CD14-positive monocyte (primary cell): ENCODE measurements around the gene POLR1F. TPM values are rescaled to one million over a fixed set of nuclear protein-coding genes. Genes with fewer than 3 reads are reported as not detected.

Experiments
- DNase-seq, 3 donors: peaks; one replicate each; pipeline ENCODE4 v3.0.0-alpha.2; 2011 to 2022
- H2AFZ ChIP-seq: 2 replicates; pipeline ENCODE4 v1.6.0; 2012; ENCODE audit warnings: mild to moderate bottlenecking, low read depth, low read length, inconsistent platforms; ENCODE audit not compliant: insufficient read depth, poor library complexity, severe bottlenecking
- H3K27ac ChIP-seq, 2 donors: 1 replicate in 1 of 2; 2 replicates in 1 of 2; pipeline ENCODE4 v1.5.1; 2012 to 2013; ENCODE audit warnings: low read length in 2 of 2, control low read depth in 1 of 2, inconsistent platforms in 1 of 2, low read depth in 1 of 2, mild to moderate bottlenecking in 1 of 2
- H3K27me3 ChIP-seq, 2 donors: one replicate each; pipeline versions ENCODE4 v1.6.0 to v1.6.1; 2011 to 2013; ENCODE audit warnings: low read length in 2 of 2; ENCODE audit not compliant: control insufficient read depth in 2 of 2, insufficient read depth in 2 of 2
- H3K36me3 ChIP-seq, 2 donors: replicated peaks in 1 of 2; 1 replicate in 1 of 2; 2 replicates in 1 of 2; pipeline versions ENCODE4 v1.5.1 to v1.6.1; 2012 to 2013; ENCODE audit warnings: low read length in 2 of 2, control low read depth in 1 of 2, inconsistent platforms in 1 of 2, mild to moderate bottlenecking in 1 of 2; ENCODE audit not compliant: insufficient read depth in 2 of 2, control insufficient read depth in 1 of 2
- H3K4me1 ChIP-seq, 2 donors: 1 replicate in 1 of 2; 2 replicates in 1 of 2; pipeline versions ENCODE4 v1.5.1 to v1.6.1; 2012 to 2013; ENCODE audit warnings: low read length in 2 of 2, control low read depth in 1 of 2, inconsistent platforms in 1 of 2, mild to moderate bottlenecking in 1 of 2, moderate library complexity in 1 of 2; ENCODE audit not compliant: insufficient read depth in 2 of 2, control insufficient read depth in 1 of 2
- H3K4me2 ChIP-seq: replicated peaks from 2 replicates; pipeline ENCODE3; 2012; ENCODE audit warnings: low read length, moderate library complexity, mild to moderate bottlenecking; ENCODE audit not compliant: poor library complexity, severe bottlenecking; ENCODE audit errors: extremely low read depth
- H3K4me3 ChIP-seq, 3 experiments: fragments of 200-600 bp in 1 of 3; sonication (generic) in 1 of 3; replicated peaks in 1 of 3; 1 replicate in 2 of 3; 2 replicates in 1 of 3; pipeline ENCODE4 v1.5.1; 2011 to 2013; ENCODE audit warnings: low read length in 3 of 3, mild to moderate bottlenecking in 3 of 3, control low read depth in 2 of 3, low read depth in 2 of 3, inconsistent platforms in 1 of 3, moderate library complexity in 1 of 3
- H3K79me2 ChIP-seq: 2 replicates; pipeline ENCODE4 v1.6.0; 2012; ENCODE audit warnings: mild to moderate bottlenecking, control low read depth, inconsistent platforms, low read length, moderate library complexity; ENCODE audit not compliant: insufficient read depth
- H3K9ac ChIP-seq: 2 replicates; pipeline ENCODE4 v1.6.0; 2017; ENCODE audit warnings: low read length, mild to moderate bottlenecking; ENCODE audit not compliant: insufficient read depth, poor library complexity, severe bottlenecking
- H3K9me3 ChIP-seq, 2 donors: replicated peaks in 1 of 2; 1 replicate in 1 of 2; 2 replicates in 1 of 2; pipeline versions ENCODE4 v1.5.1 to v1.6.1; 2012 to 2013; ENCODE audit warnings: low read length in 2 of 2, control low read depth in 1 of 2; ENCODE audit not compliant: control insufficient read depth in 1 of 2, insufficient read depth in 1 of 2
- H4K20me1 ChIP-seq: 2 replicates; pipeline ENCODE4 v1.6.0; 2012; ENCODE audit warnings: mild to moderate bottlenecking, low read length, control low read depth, moderate library complexity; ENCODE audit not compliant: insufficient read depth
- H3K27ac Mint-ChIP-seq, 7 donors: one replicate each; pipeline ENCODE4 v1.8.0; 2020; ENCODE audit warnings: mild to moderate bottlenecking in 7 of 7, mixed read lengths in 7 of 7, moderate library complexity in 6 of 7, inconsistent platforms in 2 of 7
- H3K27me3 Mint-ChIP-seq, 3 donors: one replicate each; pipeline ENCODE4 v1.8.0; 2021 to 2022; ENCODE audit warnings: low read depth in 3 of 3, mild to moderate bottlenecking in 3 of 3, mixed read lengths in 3 of 3, moderate library complexity in 3 of 3, inconsistent platforms in 1 of 3
- H3K36me3 Mint-ChIP-seq, 2 donors: one replicate each; pipeline ENCODE4 v1.8.0; 2020; ENCODE audit warnings: mixed read lengths in 2 of 2, inconsistent platforms in 1 of 2, mild to moderate bottlenecking in 1 of 2
- H3K4me1 Mint-ChIP-seq: one replicate; pipeline ENCODE4 v1.8.0; 2020; ENCODE audit warnings: mild to moderate bottlenecking, mixed read lengths
- H3K4me3 Mint-ChIP-seq, 2 donors: one replicate each; pipeline ENCODE4 v1.8.0; 2020; ENCODE audit warnings: mild to moderate bottlenecking in 2 of 2, mixed read lengths in 2 of 2, moderate library complexity in 1 of 2
- H3K9me3 Mint-ChIP-seq, 7 donors: one replicate each; pipeline ENCODE4 v1.8.0; 2020 to 2022; ENCODE audit warnings: mixed read lengths in 7 of 7, mild to moderate bottlenecking in 6 of 7, moderate library complexity in 6 of 7, inconsistent platforms in 2 of 7
- WGBS: methylation state at CpG from one replicate; pipeline ENCODE4 v1.1.5; 2013; ENCODE audit warnings: missing lambda C conversion rate; ENCODE audit not compliant: insufficient coverage; 5-methylcytosine and 5-hydroxymethylcytosine counted together
- intact Hi-C, 2 donors: fragments of 100-400 bp; cut with micrococcal nuclease; formaldehyde crosslinking; loops; one replicate each; pipeline versions ENCODE4 v1.15.0 to v1.15.1; 2023
- polyA plus RNA-seq, 3 donors: library from polyadenylated mRNA; depleted of rRNA in 1 of 3; unstranded in 2 of 3; stranded (reverse) in 1 of 3; fragments of 300-500 nt in 2 of 3; fragments of >200 nt in 1 of 3; fragmentation: Illumina TruSeq in 2 of 3; gene quantifications; 1 replicate in 2 of 3; 2 replicates in 1 of 3; pipeline ENCODE4 v1.2.3, GENCODE V29; 2012 to 2021
- TF ChIP-seq, protein P1 (sequence below): fragments of 200-600 bp; IDR thresholded peaks from one replicate; pipeline ENCODE4 v1.8.0; 2022; ENCODE audit warnings: antibody characterized with exemption, mild to moderate bottlenecking

POLR1F gene
- polyA plus RNA-seq, 3 donors = 11.7 to 17.9 (median 12.4) TPM

DNA sequence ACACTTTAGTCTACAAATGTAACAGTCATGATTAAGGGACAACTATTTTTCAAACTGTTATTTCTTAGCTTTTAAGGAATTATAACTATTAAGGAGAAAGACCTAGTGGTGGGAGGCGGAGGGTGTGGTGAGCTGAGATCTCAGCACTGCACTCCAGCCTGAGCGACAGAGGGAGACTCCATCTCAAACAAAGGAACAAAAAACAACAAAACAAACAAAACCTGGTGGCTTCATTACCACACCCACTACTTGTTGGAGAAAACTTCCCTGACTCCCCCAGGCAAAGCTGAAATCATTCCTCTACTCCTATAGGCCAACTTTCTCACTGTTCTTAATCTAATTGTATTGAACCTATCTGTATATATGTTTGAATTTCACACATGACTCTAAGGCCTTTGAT is 3.2 kb downstream of the POLR1F start:
- peaks cover 1 to 2% (median 2%) of the 10 kb centered on the region in 3 donors for H3K27me3 Mint-ChIP-seq
- H3K4me3 Mint-ChIP-seq = no peak overlapping the region
- H3K36me3 Mint-ChIP-seq = peaks cover 27 to 32% of the 10 kb centered on the region in 2 donors
- H3K9me3 Mint-ChIP-seq = peaks cover 0 to 2% (median 0%) of the 10 kb centered on the region in 7 donors
- no peak overlapping the region for H3K4me3 ChIP-seq
- no peak overlapping the region for H2AFZ ChIP-seq
- TF ChIP-seq, protein P1, sequence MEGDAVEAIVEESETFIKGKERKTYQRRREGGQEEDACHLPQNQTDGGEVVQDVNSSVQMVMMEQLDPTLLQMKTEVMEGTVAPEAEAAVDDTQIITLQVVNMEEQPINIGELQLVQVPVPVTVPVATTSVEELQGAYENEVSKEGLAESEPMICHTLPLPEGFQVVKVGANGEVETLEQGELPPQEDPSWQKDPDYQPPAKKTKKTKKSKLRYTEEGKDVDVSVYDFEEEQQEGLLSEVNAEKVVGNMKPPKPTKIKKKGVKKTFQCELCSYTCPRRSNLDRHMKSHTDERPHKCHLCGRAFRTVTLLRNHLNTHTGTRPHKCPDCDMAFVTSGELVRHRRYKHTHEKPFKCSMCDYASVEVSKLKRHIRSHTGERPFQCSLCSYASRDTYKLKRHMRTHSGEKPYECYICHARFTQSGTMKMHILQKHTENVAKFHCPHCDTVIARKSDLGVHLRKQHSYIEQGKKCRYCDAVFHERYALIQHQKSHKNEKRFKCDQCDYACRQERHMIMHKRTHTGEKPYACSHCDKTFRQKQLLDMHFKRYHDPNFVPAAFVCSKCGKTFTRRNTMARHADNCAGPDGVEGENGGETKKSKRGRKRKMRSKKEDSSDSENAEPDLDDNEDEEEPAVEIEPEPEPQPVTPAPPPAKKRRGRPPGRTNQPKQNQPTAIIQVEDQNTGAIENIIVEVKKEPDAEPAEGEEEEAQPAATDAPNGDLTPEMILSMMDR = no peak
- peaks cover 17 to 19% of the 10 kb centered on the region in 2 donors for H3K4me1 ChIP-seq
- no peak overlapping the region for H3K27ac ChIP-seq
- no peak for DNase-seq
- H3K79me2 ChIP-seq = peaks cover 46% of the 10 kb centered on the region
- intact Hi-C loops = no loop called here
- H3K27ac Mint-ChIP-seq = no peak overlapping the region
- no peaks in the 10 kb centered on the region for H4K20me1 ChIP-seq
- no peak overlapping the region for H3K4me2 ChIP-seq
- H3K4me1 Mint-ChIP-seq = peaks cover 24% of the 10 kb centered on the region
- H3K36me3 ChIP-seq = peaks cover 6 to 29% of the 10 kb centered on the region in 2 donors
- 100% methylated on average over 1 of the region's 2 CpGs for WGBS
- no peaks in the 10 kb centered on the region for H3K27me3 ChIP-seq
- no peaks in the 10 kb centered on the region for H3K9me3 ChIP-seq
- H3K9ac ChIP-seq = no peak overlapping the region

DNA sequence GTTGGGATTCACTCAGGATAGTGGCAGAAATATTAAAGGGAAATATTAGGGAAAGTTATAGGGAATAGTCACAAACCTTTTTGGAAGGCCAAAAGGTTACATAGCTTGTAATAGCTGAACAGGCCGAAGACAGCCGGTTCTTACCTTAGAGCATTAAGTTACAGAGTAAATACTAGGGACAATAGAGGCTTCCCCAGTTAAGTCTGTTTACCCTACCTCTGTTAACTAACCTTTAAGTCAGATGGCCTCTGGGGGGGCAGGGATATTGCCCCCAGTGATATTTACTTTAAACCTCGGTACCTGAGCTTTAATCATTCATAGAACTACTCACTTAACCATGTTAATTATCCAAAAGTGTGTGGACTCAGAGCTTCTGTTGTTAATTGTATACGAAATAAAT is 7.4 kb downstream of the POLR1F start:
- H3K9ac ChIP-seq = no peak overlapping the region
- H3K9me3 ChIP-seq = no peaks in the 10 kb centered on the region
- peaks cover 53 to 56% of the 10 kb centered on the region in 2 donors for H3K36me3 Mint-ChIP-seq
- H3K4me3 Mint-ChIP-seq = no peak overlapping the region
- no peak overlapping the region for H3K4me3 ChIP-seq
- H3K9me3 Mint-ChIP-seq = peaks cover 0 to 2% (median 0%) of the 10 kb centered on the region in 7 donors
- no CpG with 5 or more reads among the region's 4 CpGs for WGBS
- TF ChIP-seq, protein P1 = no peak
- H3K4me1 ChIP-seq = no peaks in the 10 kb centered on the region
- H3K36me3 ChIP-seq = peaks cover 22 to 48% of the 10 kb centered on the region in 2 donors
- no peak overlapping the region for H3K4me2 ChIP-seq
- H3K79me2 ChIP-seq = peaks cover 23% of the 10 kb centered on the region
- intact Hi-C loops = no loop called here
- no peaks in the 10 kb centered on the region for H4K20me1 ChIP-seq
- H3K4me1 Mint-ChIP-seq = peaks cover 2% of the 10 kb centered on the region
- no peak overlapping the region for H3K27ac ChIP-seq
- no peak overlapping the region for H3K27ac Mint-ChIP-seq
- no peaks in the 10 kb centered on the region for H3K27me3 ChIP-seq
- peaks cover 0 to 1% (median 0%) of the 10 kb centered on the region in 3 donors for H3K27me3 Mint-ChIP-seq
- no peak overlapping the region for H2AFZ ChIP-seq
- no peak for DNase-seq
